Nephron progenitor cell (in vitro differentiated cells): ENCODE data around the gene TNS1.

Experiments used
- DNase-seq: peaks from one replicate; pipeline ENCODE4 v3.0.0; 2021
- H3K27ac Mint-ChIP-seq: 2 replicates; pipeline ENCODE4 v1.8.0; 2021; ENCODE audit warnings: mild to moderate bottlenecking, moderate library complexity, mixed read lengths
- H3K27me3 Mint-ChIP-seq: 2 replicates; pipeline ENCODE4 v1.8.0; 2021; ENCODE audit warnings: mild to moderate bottlenecking, low read depth, mixed read lengths; ENCODE audit not compliant: poor library complexity
- H3K36me3 Mint-ChIP-seq: 2 replicates; pipeline ENCODE4 v1.8.0; 2021; ENCODE audit warnings: low read depth, mixed read lengths
- H3K4me1 Mint-ChIP-seq: 2 replicates; pipeline ENCODE4 v1.8.0; 2021; ENCODE audit warnings: mixed read lengths
- H3K4me3 Mint-ChIP-seq: 2 replicates; pipeline ENCODE4 v1.8.0; 2021; ENCODE audit warnings: mild to moderate bottlenecking, moderate library complexity, mixed read lengths
- H3K9me3 Mint-ChIP-seq: 2 replicates; pipeline ENCODE4 v1.8.0; 2021; ENCODE audit warnings: mild to moderate bottlenecking, moderate library complexity, mixed read lengths
- TF ChIP-seq, protein P1 (sequence below): fragments of 200-600 bp; sonication (generic); IDR thresholded peaks from 2 replicates; pipeline ENCODE4 v1.5.0; 2021; ENCODE audit warnings: antibody characterized with exemption

Gene TNS1

GRCh38 chr2:217828336-217828735, 174.5 kb downstream of the TNS1 start:
- H3K36me3 Mint-ChIP-seq = no peaks in the 10 kb centered on the region
- no peak overlapping the region for H3K27ac Mint-ChIP-seq
- H3K27me3 Mint-ChIP-seq = peaks cover 14% of the 10 kb centered on the region
- H3K4me3 Mint-ChIP-seq = no peak overlapping the region
- H3K9me3 Mint-ChIP-seq = no peaks in the 10 kb centered on the region
- H3K4me1 Mint-ChIP-seq = peaks cover 30% of the 10 kb centered on the region
- TF ChIP-seq, protein P1, sequence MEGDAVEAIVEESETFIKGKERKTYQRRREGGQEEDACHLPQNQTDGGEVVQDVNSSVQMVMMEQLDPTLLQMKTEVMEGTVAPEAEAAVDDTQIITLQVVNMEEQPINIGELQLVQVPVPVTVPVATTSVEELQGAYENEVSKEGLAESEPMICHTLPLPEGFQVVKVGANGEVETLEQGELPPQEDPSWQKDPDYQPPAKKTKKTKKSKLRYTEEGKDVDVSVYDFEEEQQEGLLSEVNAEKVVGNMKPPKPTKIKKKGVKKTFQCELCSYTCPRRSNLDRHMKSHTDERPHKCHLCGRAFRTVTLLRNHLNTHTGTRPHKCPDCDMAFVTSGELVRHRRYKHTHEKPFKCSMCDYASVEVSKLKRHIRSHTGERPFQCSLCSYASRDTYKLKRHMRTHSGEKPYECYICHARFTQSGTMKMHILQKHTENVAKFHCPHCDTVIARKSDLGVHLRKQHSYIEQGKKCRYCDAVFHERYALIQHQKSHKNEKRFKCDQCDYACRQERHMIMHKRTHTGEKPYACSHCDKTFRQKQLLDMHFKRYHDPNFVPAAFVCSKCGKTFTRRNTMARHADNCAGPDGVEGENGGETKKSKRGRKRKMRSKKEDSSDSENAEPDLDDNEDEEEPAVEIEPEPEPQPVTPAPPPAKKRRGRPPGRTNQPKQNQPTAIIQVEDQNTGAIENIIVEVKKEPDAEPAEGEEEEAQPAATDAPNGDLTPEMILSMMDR = no peak
- no peak for DNase-seq

GRCh38 chr2:217827430-217828201, 175.2 kb downstream of the TNS1 start:
- H3K4me3 Mint-ChIP-seq = no peak overlapping the region
- no peak for DNase-seq
- peaks cover 29% of the 10 kb centered on the region for H3K4me1 Mint-ChIP-seq
- TF ChIP-seq, protein P1 = no peak
- H3K9me3 Mint-ChIP-seq = no peaks in the 10 kb centered on the region
- H3K27me3 Mint-ChIP-seq = peaks cover 15% of the 10 kb centered on the region
- no peaks in the 10 kb centered on the region for H3K36me3 Mint-ChIP-seq
- no peak overlapping the region for H3K27ac Mint-ChIP-seq

- peaks cover 17% of the 10 kb centered on the region for H3K27me3 Mint-ChIP-seq
- H3K9me3 Mint-ChIP-seq = no peaks in the 10 kb centered on the region
- no peak for DNase-seq
- H3K36me3 Mint-ChIP-seq = no peaks in the 10 kb centered on the region
- peaks cover 30% of the 10 kb centered on the region for H3K4me1 Mint-ChIP-seq
- no peak overlapping the region for H3K27ac Mint-ChIP-seq
- H3K4me3 Mint-ChIP-seq = no peak overlapping the region
- TF ChIP-seq, protein P1 = no peak
Measured at GRCh38 chr2:217826991-217827390, 175.8 kb downstream of the TNS1 start.

GRCh38 chr2:217826520-217826919, 176.3 kb downstream of the TNS1 start:
- no peak for DNase-seq
- Mint-ChIP-seq H3K4me3 (no peak overlapping the region), H3K4me1 (peaks cover 28% of the 10 kb centered on the region), H3K9me3 (no peaks in the 10 kb centered on the region), H3K27ac (no peak overlapping the region), H3K27me3 (peaks cover 17% of the 10 kb centered on the region), H3K36me3 (no peaks in the 10 kb centered on the region)
- TF ChIP-seq, protein P1 = no peak

GRCh38 chr2:217825469-217826235, 177.1 kb downstream of the TNS1 start:
- peaks cover 17% of the 10 kb centered on the region for H3K27me3 Mint-ChIP-seq
- no peaks in the 10 kb centered on the region for H3K9me3 Mint-ChIP-seq
- H3K4me1 Mint-ChIP-seq = peaks cover 34% of the 10 kb centered on the region
- H3K36me3 Mint-ChIP-seq = no peaks in the 10 kb centered on the region
- TF ChIP-seq, protein P1 = no peak
- H3K4me3 Mint-ChIP-seq = no peak overlapping the region
- H3K27ac Mint-ChIP-seq = no peak overlapping the region
- no peak for DNase-seq
